ENCODE results near the gene TSC1. TPM values are rescaled to one million over a fixed set of nuclear protein-coding genes. Genes with fewer than 3 reads are reported as not detected.

TSC1 gene
- total RNA-seq, 1 experiment from 2014 or later: 19.3 TPM

DNA sequence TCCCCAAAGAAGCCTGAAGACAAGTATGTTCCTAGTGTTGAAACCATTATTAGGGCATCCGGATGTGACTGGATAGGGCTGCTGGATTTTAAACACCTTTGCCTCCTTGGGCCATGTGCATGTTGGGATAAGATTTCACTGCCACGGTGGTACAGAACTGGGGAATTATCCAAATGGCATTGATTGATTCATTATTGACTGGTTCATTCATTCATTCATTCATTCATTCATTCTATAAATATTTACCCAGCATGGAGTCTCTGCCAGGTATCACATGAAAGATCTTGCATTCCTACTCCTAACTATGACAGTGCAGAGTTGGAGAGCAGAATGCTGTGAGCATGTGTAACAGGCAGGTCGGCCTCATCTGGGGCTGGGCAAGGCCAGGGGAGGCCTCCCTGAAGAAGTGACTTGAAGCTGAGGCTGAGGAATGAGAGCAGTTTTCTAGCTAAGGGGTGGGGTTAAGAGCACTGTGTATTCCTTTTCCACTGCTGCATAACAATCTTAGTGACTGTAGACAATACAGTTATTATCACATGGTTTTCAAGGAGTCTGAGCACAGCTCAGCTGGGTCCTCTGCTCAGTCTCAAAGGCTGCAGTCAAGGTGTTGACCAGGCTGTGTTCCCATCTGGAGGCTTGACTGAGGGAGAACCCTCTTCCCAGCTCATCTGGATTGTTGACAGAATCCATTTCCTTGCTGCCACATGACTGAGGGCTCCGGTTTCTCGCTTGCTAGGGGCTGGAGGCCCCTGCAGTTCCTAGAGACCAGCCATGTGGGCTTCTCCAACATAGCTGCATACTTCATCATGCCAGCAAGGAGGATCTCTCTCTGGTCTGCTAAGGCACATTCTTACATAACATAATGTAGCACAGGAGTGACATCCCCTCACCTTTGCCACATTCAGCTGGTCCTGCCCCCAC is 102.0 kb downstream of the TSC1 start:
- no peak overlapping the region for H3K9ac ChIP-seq (ENCODE audit: low read length)
- no TSS peak for BruUV-seq (replicated peaks)
- no peaks in the 10 kb centered on the region for H3K79me2 ChIP-seq (ENCODE audit: low read length)
- DNase-seq: no peak
- CTCF ChIA-PET: no interaction called here
- H3F3A ChIP-seq (ENCODE audit: low read length, unreplicated experiment): no peaks in the 10 kb centered on the region
- H2AFZ ChIP-seq (ENCODE audit: low read length): no peak overlapping the region
- POLR2A ChIA-PET (ENCODE audit: unreplicated experiment): no interaction called here
- intact Hi-C loops (cut with micrococcal nuclease): no loop called here
- ATAC-seq: no peak
- no peak overlapping the region for H3K4me3 ChIP-seq (ENCODE audit: low read length)
- no peaks in the 10 kb centered on the region for H3K27me3 ChIP-seq (ENCODE audit: low read length)
- H3K9me2 ChIP-seq (replicated peaks; ENCODE audit: low read length): no peaks in the 10 kb centered on the region
- H3K27ac ChIP-seq (ENCODE audit: low read length): no peak overlapping the region
- no peaks in the 10 kb centered on the region for H4K20me1 ChIP-seq (ENCODE audit: low read length)
- H3K9me3 ChIP-seq (ENCODE audit: low read length): no peaks in the 10 kb centered on the region
- H3K36me3 ChIP-seq (ENCODE audit: low read depth, low read length): no peaks in the 10 kb centered on the region
- TF ChIP-seq EZH2phosphoT487 (IDR thresholded peaks at IDR 0.05; ENCODE audit: borderline replicate concordance, low read length) (no peak), CTCF (conservative IDR thresholded peaks at IDR 0.05; ENCODE audit: low read depth, low read length) (no peak), EZH2 (IDR thresholded peaks at IDR 0.05; ENCODE audit: low read length, unreplicated experiment) (no peak)
- H3K4me1 ChIP-seq (ENCODE audit: insufficient read depth, low read length): peaks cover 7% of the 10 kb centered on the region; the same call in 1 of the 2 replicates
- H3K4me2 ChIP-seq (ENCODE audit: low read length): no peak overlapping the region

Small RNA genes lying within 50 kb of the gene (microRNA-seq; reads per million reads assigned to microRNA genes)
- not detected for gene MIR548AW (ENCODE audit: unreplicated experiment)

Other genes with a start within 250 kb of the TSC1 start
- 0.55 TPM in 1 of 2 replicates, not detected in the other for gene AK8, start 66.3 kb downstream of the TSC1 start, total RNA-seq (2014; rRNA removed)
- gene SPACA9, start 65.7 kb downstream of the TSC1 start, total RNA-seq (2014; rRNA removed): 2.3 and 3.9 TPM in 2 replicates
- not detected in 2 replicates for gene GFI1B, start 34.1 kb upstream of the TSC1 start, total RNA-seq (2014; rRNA removed)
- gene GTF3C5, start 86.4 kb upstream of the TSC1 start, total RNA-seq (2014; rRNA removed): 78.5 and 98.3 TPM in 2 replicates
- 0.46 and 0.47 TPM in 2 replicates for gene CEL, start 117.4 kb upstream of the TSC1 start, total RNA-seq (2014; rRNA removed)
- 30.5 and 32.2 TPM in 2 replicates for gene RALGDS, start 176.6 kb upstream of the TSC1 start, total RNA-seq (2014; rRNA removed)
- not detected in 2 replicates for gene GBGT1, start 219.3 kb upstream of the TSC1 start, total RNA-seq (2014; rRNA removed)

Measured in PC-3 (cell line).